GM19395 (cell line): ENCODE measurements around the gene ITPR2.

Source experiments
- ATAC-seq: cut with Tn5 transposase; IDR thresholded peaks from one replicate; pipeline ENCODE4 v1.9.1; 2021; ENCODE audit warnings: mild to moderate bottlenecking, moderate library complexity; ENCODE audit not compliant: unreplicated experiment

ITPR2 gene

DNA sequence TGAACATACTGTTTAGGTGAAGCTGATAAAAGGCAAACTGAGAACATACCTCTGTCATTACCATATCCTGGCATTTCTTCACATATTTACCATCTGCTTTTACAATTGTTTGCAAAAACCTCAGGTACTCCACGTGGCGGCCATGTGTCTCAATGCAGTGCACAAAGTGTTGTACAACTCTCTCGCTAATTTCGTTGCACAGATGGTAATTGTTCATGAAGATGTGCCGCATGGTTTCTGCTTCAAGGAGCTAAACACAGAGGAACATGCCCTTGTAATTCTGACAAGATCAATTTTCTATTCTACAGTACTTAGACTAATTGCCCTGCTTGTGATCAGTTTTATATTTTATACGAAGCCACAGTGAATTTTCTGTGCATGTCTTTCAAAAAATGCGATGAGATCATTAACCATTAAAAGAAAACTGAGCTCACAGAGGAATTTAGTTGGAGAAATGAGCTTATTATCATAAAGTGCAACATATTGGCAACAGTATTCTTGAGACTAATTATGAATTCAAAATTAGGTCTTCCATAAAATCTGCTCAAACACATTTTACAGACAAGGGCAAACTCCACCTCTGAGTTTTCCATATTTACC, 233.8 kb downstream of the ITPR2 start:
- no peak for ATAC-seq

GRCh38 chr12:26595806-26596205, 237.2 kb downstream of the ITPR2 start:
- no peak for ATAC-seq

GRCh38 chr12:26580619-26581018, 252.4 kb downstream of the ITPR2 start:
- no peak for ATAC-seq

DNA sequence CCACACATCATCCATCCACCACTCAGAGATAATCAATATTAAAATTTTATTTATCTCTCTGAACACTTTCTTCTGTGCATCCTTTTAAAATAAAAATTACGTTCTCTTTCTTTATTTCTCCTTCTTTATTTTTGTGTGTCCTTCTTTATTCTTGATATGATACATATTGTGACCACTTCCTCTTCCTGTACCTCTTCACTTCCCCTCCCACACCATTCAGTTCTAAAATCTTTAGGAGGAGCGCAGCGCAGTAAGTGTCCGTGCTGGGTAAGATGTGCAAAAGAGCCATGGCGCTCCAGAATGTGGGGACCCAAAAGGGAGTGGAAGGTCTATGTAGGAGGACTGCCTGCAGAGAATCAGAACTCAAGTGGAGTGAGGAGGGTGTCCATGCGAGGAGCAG, 256.7 kb downstream of the ITPR2 start:
- no peak for ATAC-seq

DNA sequence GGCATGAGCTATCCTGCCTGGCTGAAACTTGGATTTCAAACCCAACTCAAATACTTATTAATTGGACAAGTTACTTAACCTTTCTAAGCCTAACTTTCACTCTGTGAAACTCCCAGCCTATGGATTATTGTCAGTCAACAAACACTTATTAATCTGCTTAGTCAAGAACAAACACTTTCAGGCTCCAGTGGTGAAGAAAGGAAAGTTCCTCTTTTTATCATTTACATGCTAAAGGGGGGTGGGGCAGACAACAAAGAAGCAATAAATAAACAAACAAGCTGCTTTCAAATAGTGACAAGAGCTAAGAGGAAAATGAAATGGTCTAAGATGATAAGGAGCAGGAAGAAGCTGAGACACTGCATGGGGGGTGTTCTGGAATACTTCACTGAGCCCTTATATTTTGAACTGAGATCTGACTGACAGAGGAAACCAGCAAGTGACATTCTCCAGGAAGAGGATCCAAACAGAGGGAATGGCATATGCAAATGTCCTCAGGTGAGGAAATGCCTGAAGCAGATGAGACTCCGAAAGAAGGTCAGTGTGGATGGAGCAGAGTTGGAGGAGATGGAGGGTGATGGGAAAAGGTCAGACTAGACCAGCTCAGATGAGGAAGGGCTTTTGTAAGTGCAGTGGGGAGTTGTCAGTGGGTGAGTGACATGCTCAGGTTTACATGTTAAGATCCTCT, 259.6 kb downstream of the ITPR2 start:
- no peak for ATAC-seq

GRCh38 chr12:26572137-26572536, 260.9 kb downstream of the ITPR2 start:
- ATAC-seq, result no peak

- ATAC-seq, result no peak
These were observed 261.4 kb downstream of the ITPR2 start for GRCh38 chr12:26571560-26571959.

GRCh38 chr12:26567126-26567525, 265.9 kb downstream of the ITPR2 start:
- no peak for ATAC-seq

- no peak for ATAC-seq
These were observed 266.3 kb downstream of the ITPR2 start for GRCh38 chr12:26566675-26567074.

DNA sequence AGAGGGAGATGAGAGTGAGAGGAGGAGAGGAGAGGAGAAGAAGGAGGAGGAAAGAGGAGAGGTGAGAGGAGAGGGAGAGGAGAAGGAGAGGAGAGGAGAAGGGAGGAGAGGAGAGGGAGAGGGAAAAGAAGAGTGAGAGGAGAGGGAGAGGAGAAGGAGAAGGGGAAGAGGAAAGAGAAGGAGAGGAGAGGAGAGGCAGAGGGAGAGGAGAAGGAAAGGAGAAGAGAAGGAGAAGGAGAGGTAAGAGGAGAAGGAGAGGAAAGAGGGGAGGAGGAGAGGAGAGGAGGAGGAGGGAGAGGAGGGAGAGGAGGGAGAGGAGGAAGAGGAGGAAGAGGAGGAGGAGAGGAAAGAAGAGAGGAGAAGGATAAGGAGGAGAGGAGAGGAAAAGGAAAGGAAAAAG, 266.8 kb downstream of the ITPR2 start:
- no peak for ATAC-seq

- no peak for ATAC-seq
These were observed 268.6 kb downstream of the ITPR2 start for GRCh38 chr12:26564391-26564790.

DNA sequence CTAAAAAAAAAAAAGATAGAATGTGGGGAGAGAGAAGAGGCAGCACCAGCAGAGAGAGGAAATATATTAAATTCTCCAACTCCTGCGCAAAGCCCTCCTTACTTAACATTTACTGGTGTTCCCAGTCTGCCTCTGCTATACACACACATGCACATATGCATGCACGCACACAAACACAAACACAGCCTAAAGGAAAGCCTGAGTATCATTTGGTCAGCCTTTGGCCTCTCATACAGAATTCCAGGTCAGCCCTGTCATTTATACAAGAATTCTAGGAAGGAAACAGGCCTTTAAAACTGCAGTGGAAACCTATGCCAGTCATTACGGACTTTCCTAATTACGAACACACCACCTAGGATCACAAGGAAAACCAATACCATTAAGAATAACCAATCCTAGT, 269.4 kb downstream of the ITPR2 start:
- ATAC-seq, result no peak

GRCh38 chr12:26557326-26557725, 275.7 kb downstream of the ITPR2 start:
- ATAC-seq, result no peak

- no peak for ATAC-seq
These were observed 276.1 kb downstream of the ITPR2 start for GRCh38 chr12:26556916-26557315.

DNA sequence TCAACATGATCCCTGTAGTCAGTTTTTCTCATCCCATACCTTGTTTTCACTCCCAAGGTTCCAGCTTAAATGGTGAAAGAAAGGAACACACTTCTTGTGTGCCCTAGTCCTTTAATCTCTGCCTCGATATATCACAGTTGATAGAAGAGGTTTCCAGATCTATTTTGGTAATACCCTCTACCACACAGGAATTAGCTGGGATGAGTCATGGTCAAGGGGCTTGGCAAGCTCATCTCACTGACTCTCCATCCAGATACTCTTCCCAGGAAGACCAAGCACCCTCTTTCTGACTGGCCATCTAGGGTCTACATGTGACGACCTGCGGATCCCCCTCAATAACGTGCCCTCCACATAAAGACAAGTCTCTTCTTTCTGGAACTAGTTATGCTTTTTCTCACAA, 277.9 kb downstream of the ITPR2 start:
- no peak for ATAC-seq

DNA sequence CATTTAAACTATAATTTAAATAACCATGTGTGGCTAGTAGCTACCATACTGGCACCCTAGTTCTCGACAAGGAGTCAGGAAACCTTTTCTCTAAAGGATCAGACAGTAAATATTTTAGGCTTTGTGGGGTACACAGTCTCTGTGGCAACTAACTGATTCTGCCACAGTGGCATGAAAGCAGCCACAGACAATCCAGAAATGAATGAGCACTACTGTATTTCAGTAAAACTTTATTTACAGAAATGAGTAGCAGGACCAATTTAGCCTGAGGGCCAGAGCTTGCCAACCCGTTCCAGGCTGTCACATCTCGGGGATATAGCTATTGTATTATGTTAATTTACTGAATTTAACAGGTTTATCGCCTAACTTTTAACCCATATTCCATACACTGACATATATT, 278.7 kb downstream of the ITPR2 start:
- ATAC-seq, result no peak

- no peak for ATAC-seq
These were observed 281.6 kb downstream of the ITPR2 start for GRCh38 chr12:26551385-26551784.

DNA sequence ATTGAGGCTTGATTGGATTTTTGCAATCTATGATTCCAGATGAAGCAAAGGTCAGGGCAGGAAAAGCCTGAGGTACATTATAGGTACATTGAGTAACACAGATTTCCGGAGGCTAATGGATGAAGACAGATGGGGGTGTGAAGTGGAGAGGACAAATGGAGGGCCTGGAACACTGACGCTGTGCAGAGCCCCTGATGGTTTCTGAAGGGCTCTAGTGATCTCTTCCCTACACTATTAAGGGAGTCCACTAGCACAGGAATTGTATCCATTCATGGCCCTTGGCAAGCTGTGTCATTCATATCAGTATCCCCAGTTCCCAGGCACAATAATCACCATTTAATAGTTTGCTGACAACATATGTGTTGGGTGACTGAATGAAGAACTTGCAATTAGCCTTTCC, 284.8 kb downstream of the ITPR2 start:
- ATAC-seq, result no peak

- ATAC-seq, result no peak
These were observed 286.3 kb downstream of the ITPR2 start for GRCh38 chr12:26546535-26547314.

DNA sequence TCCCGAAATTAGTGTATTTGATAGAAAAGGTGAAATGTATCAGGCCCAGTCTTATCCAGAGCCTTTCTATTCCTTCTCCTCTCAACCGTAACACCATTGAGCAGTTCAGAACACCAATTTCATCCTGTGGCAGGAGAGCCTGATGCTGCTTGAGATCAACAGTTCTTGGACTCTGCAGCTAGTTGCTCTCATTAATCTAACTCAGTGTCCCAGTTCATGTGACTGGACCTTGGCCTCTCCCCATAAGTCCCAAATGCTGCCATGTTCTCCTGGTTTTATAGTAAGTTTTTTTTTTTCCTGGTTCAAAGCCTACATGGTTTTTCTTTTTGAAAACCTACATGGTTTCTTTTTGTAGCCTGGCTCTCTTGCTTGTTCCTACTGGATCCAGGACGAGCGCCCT, 293.9 kb downstream of the ITPR2 start:
- no peak for ATAC-seq

GRCh38 chr12:26537651-26538050, 295.3 kb downstream of the ITPR2 start:
- ATAC-seq, result no peak

GRCh38 chr12:26537126-26537525, 295.9 kb downstream of the ITPR2 start:
- ATAC-seq, result no peak
